Endothelial cell of umbilical vein (primary cell): ENCODE measurements around the gene LRRC38. TPM values are rescaled to one million over a fixed set of nuclear protein-coding genes. Genes with fewer than 3 reads are reported as not detected.

ENCODE experiments used
- BruUV-seq: library from RNA; stranded (reverse); fragments of 400-500 nt; replicated peaks from 2 replicates; lab custom pipeline; 2021; lab: Mats Ljungman, UMichigan
- CTCF ChIA-PET: fragments of 300-600, 350-600 bp; sonication (Branson Sonifier 250); formaldehyde crosslinking; loops from one replicate; lab custom pipeline; 2021; ENCODE audit warnings: antibody characterized with exemption, inconsistent platforms; lab: Charles Lee
- POLR2A ChIA-PET: fragments of 300-600, 350-600 bp; sonication (Branson Sonifier 250); formaldehyde crosslinking; loops from one replicate; lab custom pipeline; 2021; ENCODE audit warnings: antibody characterized with exemption, inconsistent platforms; lab: Charles Lee
- DNase-seq: peaks from one replicate; pipeline ENCODE4 v3.0.0-alpha.2; 2011; ENCODE audit warnings: low read depth, low spot score
- FAIRE-seq: peaks from 2 replicates; lab custom pipeline; 2011; peaks lifted over from hg19 to GRCh38; lab: Jason Lieb, UNC
- H2AFZ ChIP-seq: 2 replicates; pipeline ENCODE4 v1.6.0; 2012; ENCODE audit warnings: low read depth, low read length, control low read depth, inconsistent platforms
- H3K27ac ChIP-seq: 2 replicates; pipeline ENCODE4 v1.5.1; 2011; ENCODE audit warnings: low read depth, mild to moderate bottlenecking, control low read depth, low read length, moderate library complexity; ENCODE audit not compliant: insufficient read depth
- H3K27me3 ChIP-seq, 2 experiments: 2 replicates each; pipeline versions ENCODE4 v1.6.0 to v1.6.1; 2011; ENCODE audit warnings: low read length in 2 of 2, mixed read lengths in 1 of 2; ENCODE audit not compliant: control insufficient read depth in 2 of 2, insufficient read depth in 2 of 2
- H3K36me3 ChIP-seq, 2 experiments: 2 replicates in 1 of 2; 3 replicates in 1 of 2; pipeline ENCODE4 v1.5.1; 2011; ENCODE audit warnings: low read length in 2 of 2, mild to moderate bottlenecking in 1 of 2, moderate library complexity in 1 of 2; ENCODE audit not compliant: control insufficient read depth in 2 of 2, insufficient read depth in 2 of 2; ENCODE audit errors: extremely low read depth in 1 of 2
- H3K4me1 ChIP-seq: 3 replicates; pipeline ENCODE4 v1.5.1; 2011; ENCODE audit warnings: mild to moderate bottlenecking, low read length; ENCODE audit not compliant: control insufficient read depth, insufficient read depth; ENCODE audit errors: extremely low read depth
- H3K4me2 ChIP-seq: 2 replicates; pipeline ENCODE4 v1.6.1; 2011; ENCODE audit warnings: low read length, control low read depth, mixed read lengths; ENCODE audit not compliant: insufficient read depth
- H3K4me3 ChIP-seq, 3 experiments: fragments of 200-600 bp in 1 of 3; sonication (generic), shearing (Covaris generic) in 1 of 3; replicated peaks in 1 of 3; 2 replicates each; pipeline ENCODE4 v1.5.1; 2011 to 2016; ENCODE audit warnings: control low read depth in 3 of 3, low read length in 3 of 3, mild to moderate bottlenecking in 2 of 3, inconsistent platforms in 1 of 3, low read depth in 1 of 3, moderate library complexity in 1 of 3; ENCODE audit not compliant: insufficient read depth in 1 of 3
- H3K79me2 ChIP-seq: 2 replicates; pipeline ENCODE4 v1.6.0; 2012; ENCODE audit warnings: low read length, inconsistent platforms; ENCODE audit not compliant: control insufficient read depth, insufficient read depth
- H3K9ac ChIP-seq: replicated peaks from 2 replicates; pipeline ENCODE3; 2011; ENCODE audit warnings: low read length, control low read depth; ENCODE audit not compliant: insufficient read depth; ENCODE audit errors: extremely low read depth
- H3K9me1 ChIP-seq: replicated peaks from 3 replicates; pipeline ENCODE4 v1.6.0; 2011; ENCODE audit warnings: mild to moderate bottlenecking, low read length; ENCODE audit not compliant: control insufficient read depth, insufficient read depth; ENCODE audit errors: extremely low read depth
- H3K9me3 ChIP-seq: replicated peaks from 2 replicates; pipeline ENCODE4 v1.5.1; 2012; ENCODE audit warnings: low read length, inconsistent platforms; ENCODE audit not compliant: control insufficient read depth, insufficient read depth
- H4K20me1 ChIP-seq: replicated peaks from 2 replicates; pipeline ENCODE3; 2011; ENCODE audit warnings: mild to moderate bottlenecking, low read length; ENCODE audit not compliant: control insufficient read depth, insufficient read depth; ENCODE audit errors: extremely low read depth
- CTCF ChIP-seq, 2 donors: IDR thresholded peaks; 1 replicate in 1 of 2; 2 replicates in 1 of 2; pipeline ENCODE4 v1.5.1; 2011; ENCODE audit warnings: low read length in 2 of 2, mild to moderate bottlenecking in 2 of 2, moderate library complexity in 2 of 2, control low read depth in 1 of 2, inconsistent platforms in 1 of 2, low read depth in 1 of 2; ENCODE audit not compliant: insufficient read depth in 1 of 2; ENCODE audit errors: extremely low read depth in 1 of 2
- EZH2 ChIP-seq: IDR thresholded peaks from 2 replicates; pipeline ENCODE4 v1.6.1; 2012; ENCODE audit warnings: borderline replicate concordance, low read depth, mild to moderate bottlenecking, moderate library complexity, low read length, inconsistent platforms; ENCODE audit not compliant: severe bottlenecking
- FOS ChIP-seq: IDR thresholded peaks from 2 replicates; pipeline ENCODE4 v1.6.1; 2011; ENCODE audit warnings: mild to moderate bottlenecking, low read length, moderate library complexity, borderline replicate concordance; ENCODE audit not compliant: insufficient read depth
- GATA2 ChIP-seq: IDR thresholded peaks from 2 replicates; pipeline ENCODE4 v1.7.0; 2011; ENCODE audit warnings: low read depth, mild to moderate bottlenecking, moderate library complexity, mixed read lengths, low read length; ENCODE audit not compliant: insufficient read length, insufficient read depth
- JUN ChIP-seq: IDR thresholded peaks from 2 replicates; pipeline ENCODE4 v1.6.1; 2011; ENCODE audit warnings: borderline replicate concordance, low read depth; ENCODE audit not compliant: insufficient read length, insufficient read depth
- MAX ChIP-seq: IDR thresholded peaks from 2 replicates; pipeline ENCODE4 v1.6.1; 2011; ENCODE audit not compliant: insufficient read depth, insufficient read length
- MYC ChIP-seq: IDR thresholded peaks from one replicate; pipeline ENCODE4 v1.6.1; 2011; ENCODE audit warnings: mild to moderate bottlenecking, low read depth, low read length
- POLR2A ChIP-seq: IDR thresholded peaks from 2 replicates; pipeline ENCODE4 v1.6.1; 2012; ENCODE audit warnings: low read depth, mild to moderate bottlenecking, control low read depth, low read length
- dilution Hi-C: fragments of 300-500 bp; cut with MboI; formaldehyde crosslinking; loops from one replicate; pipeline ENCODE4 v1.15.0; 2019; ENCODE audit warnings: low sequenced_read_pairs; ENCODE audit not compliant: extremely low pct_ligation_motif_present
- intact Hi-C: fragments of 100-400 bp; cut with micrococcal nuclease; formaldehyde crosslinking; loops from one replicate; pipeline ENCODE4 v1.10.0; 2022
- polyA plus RNA-seq, 4 experiments: library from polyadenylated mRNA; depleted of rRNA in 3 of 4; stranded (reverse) in 3 of 4; unstranded in 1 of 4; fragments of >200 nt; gene quantifications; 2 replicates each; pipeline versions ENCODE4 v1.2.1 to v1.2.3, GENCODE V29; 2011 to 2012; ENCODE audit warnings: missing spikeins in 1 of 4
- total RNA-seq: library from RNA; stranded (reverse); gene quantifications from 2 replicates; pipeline ENCODE4 v1.2.3, GENCODE V29; 2021

Gene LRRC38
- total and polyA plus RNA-seq, 2 donors (not counting 3 experiments of a cell fraction or from before 2014, with no cell fraction given): not detected

GRCh38 chr1:13487143-13487868 lies 26.5 kb downstream of the LRRC38 start:
- no peak for TF ChIP-seq GATA2
- no peak for TF ChIP-seq CTCF (IDR thresholded peaks at IDR 0.05; ENCODE audit: extremely low read depth in 1 of 2, insufficient read depth in 1 of 2, low read depth in 1 of 2, low read length in 2 of 2)
- TF ChIP-seq EZH2: no peak
- TF ChIP-seq FOS: no peak

GRCh38 chr1:13483946-13484345 lies 29.9 kb downstream of the LRRC38 start:
- Histone ChIP-seq H3K9ac (no peak overlapping the region), H3K27me3 (no peaks in the 10 kb centered on the region), H3K4me3 (no peak overlapping the region), H3K4me2 (no peak overlapping the region), H4K20me1 (no peaks in the 10 kb centered on the region), H3K36me3 (no peaks in the 10 kb centered on the region), H2AFZ (no peak overlapping the region), H3K9me3 (no peaks in the 10 kb centered on the region), H3K79me2 (no peaks in the 10 kb centered on the region), H3K27ac (no peak overlapping the region), H3K4me1 (no peaks in the 10 kb centered on the region), H3K9me1 (no peaks in the 10 kb centered on the region)
- TF ChIP-seq CTCF (IDR thresholded peaks at IDR 0.05; ENCODE audit: extremely low read depth in 1 of 2, insufficient read depth in 1 of 2, low read depth in 1 of 2, low read length in 2 of 2): no peak
- TF ChIP-seq MYC: no peak
- no peak for TF ChIP-seq POLR2A
- TF ChIP-seq MAX: no peak
- TF ChIP-seq JUN: no peak
- TF ChIP-seq GATA2: no peak
- no peak for TF ChIP-seq EZH2
- FAIRE-seq (no peak), DNase-seq (no peak)
- dilution Hi-C loops: no loop called here
- no TSS peak for BruUV-seq
- CTCF ChIA-PET: no interaction called here
- POLR2A ChIA-PET: no interaction called here
- intact Hi-C loops: no loop called here

More at GRCh38 chr1:13487143-13487868, 26.5 kb downstream of the LRRC38 start:
- Histone ChIP-seq H3K27ac (no peak overlapping the region), H3K9ac (no peak overlapping the region), H3K9me3 (peaks cover 2% of the 10 kb centered on the region), H3K36me3 (no peaks in the 10 kb centered on the region), H3K79me2 (no peaks in the 10 kb centered on the region), H3K27me3 (no peaks in the 10 kb centered on the region), H3K4me2 (no peak overlapping the region), H3K9me1 (no peaks in the 10 kb centered on the region), H3K4me3 (no peak overlapping the region), H2AFZ (no peak overlapping the region), H4K20me1 (no peaks in the 10 kb centered on the region), H3K4me1 (no peaks in the 10 kb centered on the region)
- no TSS peak for BruUV-seq
- intact Hi-C loops (no loop called here), dilution Hi-C loops (no loop called here)
- ChIA-PET CTCF (no interaction called here), POLR2A (no interaction called here)
- FAIRE-seq (no peak), DNase-seq (no peak)
